Retinal pigment epithelial cell (primary cell): ENCODE measurements around the gene RBM26.

Source experiments
- DNase-seq: peaks from one replicate; pipeline ENCODE4 v3.0.0-alpha.2; 2010; ENCODE audit warnings: low read depth
- H3K4me3 ChIP-seq: 2 replicates; pipeline ENCODE4 v1.5.1; 2011; ENCODE audit warnings: mild to moderate bottlenecking, low read length, control low read depth, moderate library complexity
- CTCF ChIP-seq: conservative IDR thresholded peaks from 2 replicates; pipeline ENCODE4 v1.5.1; 2011; ENCODE audit warnings: low read depth, low read length, control low read depth, inconsistent platforms

Gene RBM26

DNA sequence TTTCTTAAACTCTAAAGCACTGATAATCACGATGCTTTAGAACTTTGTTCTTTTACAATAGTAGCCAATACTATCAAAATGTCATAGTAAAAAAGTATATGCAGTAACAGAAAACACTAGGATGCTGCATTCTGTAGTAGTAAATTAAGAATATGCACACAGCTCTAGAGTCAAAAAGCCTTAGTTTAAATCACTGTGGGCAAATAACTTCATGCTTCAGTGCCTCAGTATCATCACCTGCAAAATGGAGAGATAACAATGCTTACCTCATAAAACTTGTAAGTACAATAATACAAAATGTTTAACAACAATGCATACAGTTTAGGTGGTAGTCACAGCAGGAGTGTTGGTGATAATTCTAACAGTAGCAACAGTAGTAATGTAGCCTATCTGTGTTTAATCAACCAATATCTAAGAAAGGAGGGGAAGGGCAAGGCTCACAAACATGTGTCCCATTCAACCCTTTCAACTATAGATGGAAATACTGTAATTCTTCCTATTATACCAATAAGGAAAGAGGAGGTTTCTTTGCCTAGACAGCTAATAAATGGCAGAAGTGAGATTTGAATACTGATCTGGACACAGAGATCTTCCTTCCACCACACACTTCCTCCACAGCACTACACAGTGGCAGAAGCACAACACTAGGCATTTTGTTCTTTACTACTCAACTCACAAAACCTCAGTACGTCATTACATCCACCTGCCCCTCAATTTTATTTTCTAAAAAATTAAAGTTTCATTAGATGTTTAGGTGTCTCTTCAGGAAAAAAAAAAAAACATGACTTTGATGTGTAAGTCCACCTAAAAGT lies 4.6 kb downstream of the RBM26 start:
- no peak overlapping the region for H3K4me3 ChIP-seq
- no peak for TF ChIP-seq CTCF
- no peak for DNase-seq

GRCh38 chr13:79398915-79399314 lies 7.1 kb downstream of the RBM26 start:
- no peak for TF ChIP-seq CTCF
- no peak for DNase-seq
- no peak overlapping the region for H3K4me3 ChIP-seq

GRCh38 chr13:79398127-79398526 lies 7.9 kb downstream of the RBM26 start:
- no peak for TF ChIP-seq CTCF
- no peak overlapping the region for H3K4me3 ChIP-seq
- DNase-seq = no peak

DNA sequence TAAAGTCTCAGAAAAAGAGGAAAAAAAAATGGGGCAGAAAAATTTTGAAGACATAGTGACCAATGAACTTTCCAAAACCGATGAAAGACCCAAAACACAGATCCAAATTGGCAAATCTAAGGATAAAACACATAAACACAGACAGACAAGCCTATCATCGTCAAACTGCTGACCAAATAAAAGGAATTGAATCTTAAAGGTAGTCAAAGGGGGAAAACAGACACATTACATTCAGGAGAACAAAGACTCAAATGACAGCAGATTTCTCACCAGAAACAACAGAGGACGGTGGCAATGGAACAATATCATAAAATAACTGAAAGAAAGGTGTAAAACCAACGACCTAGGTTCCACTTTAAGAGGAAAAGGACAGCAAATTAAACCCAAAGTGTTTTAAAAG lies 10.2 kb downstream of the RBM26 start:
- no peak overlapping the region for H3K4me3 ChIP-seq
- DNase-seq = no peak
- TF ChIP-seq CTCF = no peak

- no peak for DNase-seq
- no peak overlapping the region for H3K4me3 ChIP-seq
- TF ChIP-seq CTCF = no peak
Observed at GRCh38 chr13:79393564-79394249, 12.3 kb downstream of the RBM26 start.

GRCh38 chr13:79392882-79393563 lies 13.0 kb downstream of the RBM26 start:
- no peak for DNase-seq
- no peak overlapping the region for H3K4me3 ChIP-seq
- TF ChIP-seq CTCF = no peak
